Inflammatory macrophage treated with lipopolysaccharide for 1 hour (primary cell): ENCODE data around the gene DGAT2.
"Not testable (repeated sequence)": the region's sequence is repeated elsewhere in the genome, so short reads cannot be mapped to it uniquely, and the experiment has no call there.

ENCODE experiments used
- DNase-seq, 2 donors: peaks; one replicate each; pipeline ENCODE4 v3.0.0-alpha.2; 2020 to 2022

The DGAT2 gene

DNA sequence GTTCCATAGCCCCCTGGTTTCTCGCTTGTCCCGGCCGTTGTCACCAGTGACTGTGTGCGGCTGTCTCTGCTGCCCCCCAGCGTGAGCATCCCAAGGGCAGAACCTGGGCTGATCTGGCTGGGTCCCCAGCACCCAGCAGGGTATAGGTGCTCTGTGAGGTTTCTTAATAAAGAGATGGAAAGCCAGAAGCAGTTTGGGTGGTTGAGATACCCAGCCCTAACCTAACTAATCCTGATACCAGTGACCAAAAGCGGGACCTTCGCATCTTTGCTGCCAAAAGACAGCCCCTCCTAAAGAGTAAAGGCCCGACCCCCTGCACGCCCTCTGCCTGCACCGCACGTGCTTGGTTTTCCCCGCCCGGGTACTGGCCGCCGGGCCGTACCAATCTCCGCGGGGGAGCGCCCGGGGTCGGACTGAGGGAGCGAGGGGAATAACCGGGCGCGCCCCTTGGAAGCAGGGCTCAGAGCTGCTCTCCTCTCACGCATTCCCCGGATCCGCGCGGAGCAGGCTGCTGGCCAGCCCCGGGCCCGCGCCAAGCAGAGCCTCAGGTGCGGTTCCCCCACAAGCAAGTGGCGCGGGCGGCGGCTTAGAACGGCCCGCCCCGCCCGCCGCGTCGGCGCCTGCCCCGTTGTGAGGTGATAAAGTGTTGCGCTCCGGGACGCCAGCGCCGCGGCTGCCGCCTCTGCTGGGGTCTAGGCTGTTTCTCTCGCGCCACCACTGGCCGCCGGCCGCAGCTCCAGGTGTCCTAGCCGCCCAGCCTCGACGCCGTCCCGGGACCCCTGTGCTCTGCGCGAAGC lies at the start of gene DGAT2:
DGAT2 (plus strand) TSS at position 667 of the 797 bp plus-strand sequence. CDS start 214 bp downstream, outside the sequence.
- peak in 1 of 2 donors; percentile 68 for DNase-seq

DNA sequence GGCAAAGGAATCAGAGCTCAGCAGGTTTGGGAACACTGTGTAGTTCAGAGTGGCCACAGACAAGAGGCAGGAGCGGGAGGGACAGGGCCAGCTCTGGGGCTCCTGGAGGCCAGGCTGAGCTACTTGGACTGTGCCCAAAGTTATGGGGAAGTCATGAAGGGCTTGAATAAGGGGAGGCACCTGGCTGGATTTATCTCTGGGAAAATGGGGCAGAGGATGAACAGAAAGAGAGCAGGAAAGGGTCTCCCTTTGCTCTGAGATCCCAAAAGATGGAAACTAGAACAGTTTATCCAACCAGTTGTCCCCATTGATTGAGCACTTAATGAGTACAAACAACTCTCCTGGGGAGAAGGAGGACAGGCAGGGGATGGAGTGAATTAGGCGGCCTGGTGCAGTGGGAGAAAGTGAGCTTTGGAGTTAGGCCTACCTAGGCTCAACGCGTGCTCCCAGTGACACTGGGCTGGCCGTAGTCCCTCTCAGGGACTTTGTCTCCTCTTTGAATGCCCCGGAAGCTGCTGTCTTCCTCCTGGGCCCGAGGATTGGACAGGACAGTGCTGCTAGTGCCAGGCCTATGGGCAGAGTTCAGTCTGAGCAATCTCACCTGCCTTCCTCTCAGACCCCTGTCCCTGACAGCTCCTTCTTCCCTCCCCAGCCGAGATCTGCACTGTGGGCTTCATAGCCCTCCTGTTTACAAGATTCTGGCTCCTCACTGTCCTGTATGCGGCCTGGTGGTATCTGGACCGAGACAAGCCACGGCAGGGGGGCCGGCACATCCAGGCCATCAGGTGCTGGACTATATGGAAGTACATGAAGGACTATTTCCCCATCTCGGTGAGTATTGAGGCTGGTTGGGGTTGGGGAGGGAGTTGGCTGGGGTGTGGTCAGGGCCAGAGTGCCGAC lies 49.0 kb upstream of the DGAT2 start:
- no peak for DNase-seq

DNA sequence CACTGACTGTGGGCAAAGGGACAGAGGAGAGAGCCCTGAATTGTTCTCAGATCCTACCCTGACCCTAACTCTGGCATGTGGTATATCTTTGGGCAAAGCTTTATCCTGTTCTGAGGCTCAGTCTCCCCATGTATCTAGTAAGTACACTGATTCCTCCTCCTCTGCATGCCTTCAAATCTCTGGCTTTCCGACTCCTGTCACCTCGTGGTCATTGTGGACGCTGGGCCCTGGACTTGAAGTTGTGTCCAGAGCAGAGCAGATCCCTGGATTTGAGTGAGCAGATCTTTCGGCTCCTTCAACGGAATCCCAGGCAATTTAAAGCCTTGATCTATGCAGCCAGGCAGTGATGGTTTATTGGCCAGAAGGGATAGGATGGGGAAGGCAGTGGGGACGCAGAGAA lies 47.9 kb upstream of the DGAT2 start:
- DNase-seq: no peak

- DNase-seq: no peak
Observed at GRCh38 chr11:75721852-75722668, 46.5 kb upstream of the DGAT2 start.

DNA sequence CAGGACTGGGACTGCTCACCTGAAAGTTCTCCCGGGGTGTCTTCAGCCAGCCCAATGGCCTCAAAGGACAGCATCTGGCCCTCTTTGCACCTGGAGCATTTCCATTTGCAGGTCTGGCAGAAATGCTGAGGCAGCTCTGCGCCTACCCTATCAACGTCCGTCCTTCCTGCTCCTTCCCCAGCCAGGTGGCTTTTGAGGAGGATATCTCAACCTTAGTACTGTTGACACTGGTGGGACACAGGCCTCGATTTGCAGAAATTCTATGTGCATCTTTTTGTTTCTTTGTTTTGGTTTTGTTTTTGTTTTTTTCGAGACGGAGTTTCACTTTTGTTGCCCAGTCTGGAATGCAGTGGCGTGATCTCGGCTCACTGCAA lies 45.9 kb upstream of the DGAT2 start:
- no peak for DNase-seq

- no peak for DNase-seq
Observed at GRCh38 chr11:75725547-75726320, 42.8 kb upstream of the DGAT2 start.

DNA sequence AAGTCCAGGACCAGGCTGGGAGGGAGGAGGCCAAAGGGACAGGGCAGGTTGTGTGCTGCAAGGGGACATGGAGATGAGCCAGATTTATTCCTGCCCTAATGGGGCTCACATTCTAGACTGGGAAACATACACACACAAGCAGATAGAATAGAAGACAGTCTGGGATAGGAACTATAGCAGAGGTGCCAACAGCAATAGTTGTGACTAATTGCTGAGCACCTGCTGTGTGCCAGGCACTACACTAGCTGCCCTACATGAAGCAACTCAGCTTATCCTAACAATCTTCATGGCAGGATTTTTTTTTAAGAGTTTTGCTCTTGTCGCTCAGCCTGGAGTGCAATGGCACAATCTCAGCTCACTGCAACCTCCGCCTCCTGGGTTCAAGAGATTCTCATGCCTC lies 39.6 kb upstream of the DGAT2 start:
- no peak for DNase-seq

GRCh38 chr11:75731095-75731494 lies 37.5 kb upstream of the DGAT2 start:
- DNase-seq: no peak

DNA sequence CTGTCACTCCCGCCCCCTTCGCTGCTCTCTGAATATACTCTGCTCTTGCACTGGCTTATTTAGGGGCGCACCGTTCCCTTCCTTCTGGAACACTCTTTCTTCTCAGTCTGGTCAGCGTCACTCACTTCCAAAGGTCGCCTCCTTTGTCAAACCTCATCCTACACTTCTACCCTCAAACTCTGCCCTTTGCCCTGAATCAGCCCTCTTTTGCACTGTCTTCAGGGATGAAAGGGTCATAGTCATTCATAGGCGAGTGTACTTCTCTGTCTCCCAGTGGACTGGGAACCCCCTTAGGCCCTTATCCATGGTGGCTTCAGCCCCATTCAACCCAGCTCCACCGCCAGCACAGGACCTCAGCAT lies 35.5 kb upstream of the DGAT2 start:
- no peak for DNase-seq

GRCh38 chr11:75733431-75734107 lies 35.0 kb upstream of the DGAT2 start:
- peak; percentile 83 to 97 for DNase-seq

- DNase-seq: no peak
Observed at GRCh38 chr11:75734491-75735180, 33.9 kb upstream of the DGAT2 start.

- no peak for DNase-seq
Observed at GRCh38 chr11:75735181-75735845, 33.3 kb upstream of the DGAT2 start.

- no peak for DNase-seq
Observed at GRCh38 chr11:75737314-75737713, 31.3 kb upstream of the DGAT2 start.

DNA sequence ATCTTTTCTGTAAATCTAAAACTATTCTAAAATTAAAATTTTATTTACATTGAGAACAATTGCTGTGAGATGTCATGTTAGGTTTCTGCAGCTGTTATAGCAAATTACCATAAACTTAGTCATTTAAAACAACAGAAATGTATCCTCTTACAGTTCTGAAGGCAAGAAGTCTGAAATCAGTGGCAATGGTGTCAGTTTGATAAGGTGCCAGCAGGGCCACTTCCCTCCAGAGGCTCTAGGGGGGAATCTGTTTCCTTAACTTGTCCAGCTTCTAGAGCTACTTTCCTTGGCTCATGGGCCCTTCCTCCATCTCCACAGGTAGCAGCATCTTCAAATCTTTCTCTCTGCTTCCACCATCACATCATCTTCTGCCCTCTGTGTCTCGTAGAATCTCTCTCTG lies 27.9 kb upstream of the DGAT2 start:
- DNase-seq: no peak

GRCh38 chr11:75743159-75743558 lies 25.4 kb upstream of the DGAT2 start:
- not testable (repeated sequence) for DNase-seq

GRCh38 chr11:75743711-75744563 lies 24.6 kb upstream of the DGAT2 start:
- DNase-seq: no peak

DNA sequence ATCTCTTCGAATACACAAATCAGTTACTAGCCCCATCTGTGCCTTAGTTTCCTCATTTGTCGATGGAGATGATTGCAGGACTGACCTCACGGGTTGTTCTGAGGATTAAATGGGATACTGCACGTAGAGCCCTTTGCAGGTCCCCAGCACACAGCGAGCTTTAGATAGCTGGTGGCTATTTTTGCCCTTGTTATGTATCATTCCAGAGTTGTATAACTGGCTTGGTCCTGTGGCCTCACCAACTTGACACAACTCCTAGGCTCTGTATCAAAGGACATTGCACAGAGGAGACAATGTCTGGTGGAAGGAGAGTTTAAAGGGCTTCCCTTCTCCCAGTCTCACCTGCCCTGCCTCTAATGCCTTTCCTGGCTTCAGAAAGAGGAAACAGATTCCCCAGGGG lies 22.8 kb upstream of the DGAT2 start:
- DNase-seq: no peak

DNA sequence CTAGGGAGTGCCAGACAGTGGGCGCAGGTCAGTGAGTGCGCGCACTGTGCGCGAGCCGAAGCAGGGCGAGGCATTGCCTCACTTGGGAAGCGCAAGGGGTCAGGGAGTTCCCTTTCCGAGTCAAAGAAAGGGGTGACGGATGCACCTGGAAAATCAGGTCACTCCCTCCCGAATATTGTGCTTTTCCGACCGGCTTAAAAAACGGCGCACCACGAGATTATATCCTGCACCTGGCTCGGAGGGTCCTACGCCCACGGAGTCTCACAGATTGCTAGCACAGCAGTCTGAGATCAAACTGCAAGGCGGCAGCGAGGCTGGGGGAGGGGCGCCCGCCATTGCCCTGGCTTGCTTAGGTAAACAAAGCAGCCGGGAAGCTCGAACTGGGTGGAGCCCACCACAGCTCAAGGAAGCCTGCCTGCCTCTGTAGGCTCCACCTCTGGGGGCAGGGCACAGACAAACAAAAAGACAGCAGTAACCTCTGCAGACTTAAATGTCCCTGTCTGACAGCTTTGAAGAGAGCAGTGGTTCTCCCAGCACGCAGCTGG lies 19.8 kb upstream of the DGAT2 start:
- DNase-seq: not testable (repeated sequence)

DNA sequence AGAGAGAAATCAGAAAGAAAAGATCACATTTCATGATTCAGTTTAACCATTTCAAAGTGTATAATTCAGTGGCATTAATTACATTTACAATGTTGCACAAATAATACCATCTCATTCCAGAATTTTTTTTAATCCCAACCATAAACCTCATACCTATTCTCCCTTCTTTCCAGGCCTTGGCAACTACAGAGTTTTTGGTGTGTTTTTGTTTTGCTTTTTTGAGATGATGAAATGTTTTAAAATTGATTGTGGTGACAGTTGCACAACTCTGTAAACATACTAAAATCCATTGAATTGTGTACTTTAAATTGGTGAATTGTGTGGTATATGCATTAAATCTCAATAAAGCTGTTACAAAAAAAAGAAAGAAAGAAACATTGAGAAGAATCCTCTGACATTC lies 13.6 kb upstream of the DGAT2 start:
- DNase-seq: not testable (repeated sequence)
